Testis (tissue), 3 donors: Measurements from ENCODE around the gene PDPK1. TPM values are rescaled to one million over a fixed set of nuclear protein-coding genes. Genes with fewer than 3 reads are reported as not detected.
A peak's percentile ranks its signal among the peaks of the same experiment; 100 is the strongest.
"Not testable (repeated sequence)": the region's sequence is repeated elsewhere in the genome, so short reads cannot be mapped to it uniquely, and the experiment has no call there.

ENCODE experiments used
- DNase-seq: peaks from one replicate; pipeline ENCODE4 v3.0.0-alpha.2; 2019
- H3K27ac ChIP-seq, 2 donors: fragments of 200-600 bp; sonication (generic); one replicate each; pipeline ENCODE4 v1.5.1; 2019
- H3K27me3 ChIP-seq: fragments of 200-600 bp; sonication (generic); one replicate; pipeline ENCODE4 v1.5.1; 2019
- H3K36me3 ChIP-seq: fragments of 200-600 bp; sonication (generic); one replicate; pipeline ENCODE4 v1.5.1; 2017; ENCODE audit warnings: low read depth; ENCODE audit errors: missing control alignments
- H3K4me1 ChIP-seq: fragments of 200-600 bp; sonication (generic); one replicate; pipeline ENCODE4 v1.5.1; 2019
- H3K4me3 ChIP-seq, 2 donors: fragments of 200-600 bp; sonication (generic); one replicate each; pipeline ENCODE4 v1.5.1; 2017 to 2019
- H3K9me3 ChIP-seq: fragments of 200-600 bp; sonication (generic); one replicate; pipeline ENCODE4 v1.5.1; 2017
- CTCF ChIP-seq, 3 experiments: fragments of 450-650 bp in 2 of 3; fragments of 200-600 bp in 1 of 3; sonication (generic) in 1 of 3; IDR thresholded peaks; one replicate each; pipeline ENCODE4 v1.5.1; 2016 to 2019; ENCODE audit warnings: antibody characterized with exemption in 3 of 3, mild to moderate bottlenecking in 2 of 3, moderate library complexity in 1 of 3
- WGBS, 2 donors: methylation state at CpG; one replicate each; pipeline ENCODE4 v1.1.5; 2018; 5-methylcytosine and 5-hydroxymethylcytosine counted together
- intact Hi-C: fragments of 100-400 bp; cut with DNase I; formaldehyde crosslinking; loops from one replicate; pipeline ENCODE4 v1.15.1; 2023; ENCODE audit warnings: low total_unique reads
- polyA plus RNA-seq: library from polyadenylated mRNA; stranded (reverse); fragments of 350-450 nt; fragmentation: Illumina TruSeq; extraction: RNeasy Lipid Tissue Mini Kit (QIAGEN cat#74804); gene quantifications from one replicate; pipeline ENCODE4 v1.2.3, GENCODE V29; 2014; ENCODE audit warnings: low read depth, low replicate concordance; ENCODE audit not compliant: insufficient read depth
- total RNA-seq, 2 donors: library from RNA; depleted of rRNA; stranded (reverse); fragments of >200 nt; gene quantifications; one replicate each; pipeline ENCODE4 v1.2.3, GENCODE V29; 2016

Gene PDPK1
- total and polyA plus RNA-seq, 3 donors from 2014 or later, result 53.0 to 75.3 (median 61.1) TPM

- H3K4me3 ChIP-seq, DNase-seq, H3K27ac ChIP-seq, H3K27me3 ChIP-seq, H3K9me3 ChIP-seq, H3K4me1 ChIP-seq, H3K36me3 ChIP-seq, intact Hi-C loops: not testable (repeated sequence)
- no CpG with 5 or more reads among the region's 15 CpGs for WGBS, 2 donors
Observed at GRCh38 chr16:2557150-2557549, 19.3 kb downstream of the PDPK1 start.

- WGBS, 2 donors, result 72 to 81% methylated on average over 8 to 9 of the region's 17 CpGs
- DNase-seq, intact Hi-C loops: not testable (repeated sequence)
Observed at GRCh38 chr16:2560131-2560797, 22.4 kb downstream of the PDPK1 start.

GRCh38 chr16:2560798-2561133 is 22.9 kb downstream of the PDPK1 start:
- H3K27me3 ChIP-seq, H3K9me3 ChIP-seq, intact Hi-C loops, H3K4me1 ChIP-seq, H3K4me3 ChIP-seq, H3K27ac ChIP-seq, H3K36me3 ChIP-seq: not testable (repeated sequence)
- TF ChIP-seq CTCF (IDR thresholded peaks at IDR 0.05), result peak in 1 of 3 experiments; percentile 36
- WGBS, 2 donors, result 7% methylated on average over 2 of the region's 4 CpGs; no CpG with 5 or more reads in 1 of the 2 donors
- peak; percentile 86 for DNase-seq

More at GRCh38 chr16:2560131-2560797, 22.4 kb downstream of the PDPK1 start:
- not testable (repeated sequence) for H3K9me3 ChIP-seq, H3K27ac ChIP-seq, H3K36me3 ChIP-seq, H3K4me3 ChIP-seq, H3K27me3 ChIP-seq, H3K4me1 ChIP-seq

- H3K36me3 ChIP-seq, H3K4me1 ChIP-seq, intact Hi-C loops, H3K4me3 ChIP-seq, H3K27me3 ChIP-seq, H3K27ac ChIP-seq, DNase-seq, H3K9me3 ChIP-seq: not testable (repeated sequence)
- WGBS, 2 donors, result no CpG with 5 or more reads among the region's 6 CpGs
Observed at GRCh38 chr16:2567506-2567905, 29.7 kb downstream of the PDPK1 start.

GRCh38 chr16:2568573-2568972 is 30.8 kb downstream of the PDPK1 start:
- WGBS, 2 donors, result no CpG with 5 or more reads among the region's 11 CpGs
- H3K27ac ChIP-seq, H3K27me3 ChIP-seq, H3K9me3 ChIP-seq, intact Hi-C loops, DNase-seq, H3K4me1 ChIP-seq, H3K4me3 ChIP-seq, H3K36me3 ChIP-seq: not testable (repeated sequence)

GRCh38 chr16:2572704-2573103 is 34.9 kb downstream of the PDPK1 start:
- WGBS, 2 donors, result no CpG with 5 or more reads among the region's 6 CpGs
- H3K4me1 ChIP-seq, DNase-seq, H3K4me3 ChIP-seq, H3K27ac ChIP-seq, H3K36me3 ChIP-seq, intact Hi-C loops, H3K9me3 ChIP-seq, H3K27me3 ChIP-seq: not testable (repeated sequence)

GRCh38 chr16:2575839-2576238 is 38.0 kb downstream of the PDPK1 start:
- H3K4me1 ChIP-seq, H3K27ac ChIP-seq, H3K27me3 ChIP-seq, H3K4me3 ChIP-seq, intact Hi-C loops, H3K9me3 ChIP-seq, H3K36me3 ChIP-seq, DNase-seq: not testable (repeated sequence)
- WGBS, 2 donors, result 67 to 80% methylated on average over 1 to 11 of the region's 21 CpGs

GRCh38 chr16:2577044-2577443 is 39.2 kb downstream of the PDPK1 start:
- H3K27ac ChIP-seq, H3K27me3 ChIP-seq, H3K36me3 ChIP-seq, H3K4me1 ChIP-seq, intact Hi-C loops, H3K9me3 ChIP-seq, DNase-seq, H3K4me3 ChIP-seq: not testable (repeated sequence)
- WGBS, 2 donors, result 97% methylated on average over 20 of the region's 26 CpGs; no CpG with 5 or more reads in 1 of the 2 donors

GRCh38 chr16:2578905-2579304 is 41.1 kb downstream of the PDPK1 start:
- DNase-seq, H3K27me3 ChIP-seq, H3K27ac ChIP-seq, H3K4me3 ChIP-seq, H3K9me3 ChIP-seq, intact Hi-C loops, H3K36me3 ChIP-seq, H3K4me1 ChIP-seq: not testable (repeated sequence)
- WGBS, 2 donors, result no CpG with 5 or more reads among the region's 12 CpGs

- intact Hi-C loops, H3K27ac ChIP-seq, H3K9me3 ChIP-seq, H3K36me3 ChIP-seq, H3K27me3 ChIP-seq, H3K4me3 ChIP-seq, DNase-seq, H3K4me1 ChIP-seq: not testable (repeated sequence)
- WGBS, 2 donors, result no CpG with 5 or more reads among the region's 11 CpGs
Observed at GRCh38 chr16:2580143-2580542, 42.3 kb downstream of the PDPK1 start.

GRCh38 chr16:2580818-2581217 is 43.0 kb downstream of the PDPK1 start:
- intact Hi-C loops, H3K27me3 ChIP-seq, DNase-seq, H3K27ac ChIP-seq, H3K9me3 ChIP-seq, H3K36me3 ChIP-seq, H3K4me3 ChIP-seq: not testable (repeated sequence)
- peaks cover 12% of the 10 kb centered on the region for H3K4me1 ChIP-seq
- no CpG with 5 or more reads among the region's 21 CpGs for WGBS, 2 donors
